IPS-18a (cell line): ENCODE measurements around the gene ABCC9.
"Not testable (repeated sequence)": the region's sequence is repeated elsewhere in the genome, so short reads cannot be mapped to it uniquely, and the experiment has no call there.

Source experiments
- H3K27ac ChIP-seq: one replicate; pipeline ENCODE4 v1.5.1; 2013; ENCODE audit warnings: low read length
- H3K27me3 ChIP-seq: one replicate; pipeline ENCODE4 v1.6.1; 2013; ENCODE audit warnings: mild to moderate bottlenecking, low read length; ENCODE audit not compliant: control insufficient read depth, insufficient read depth
- H3K36me3 ChIP-seq: one replicate; pipeline ENCODE4 v1.6.1; 2013; ENCODE audit warnings: low read depth, low read length; ENCODE audit not compliant: control insufficient read depth
- H3K4me1 ChIP-seq: one replicate; pipeline ENCODE4 v1.6.1; 2013; ENCODE audit warnings: low read depth, low read length; ENCODE audit not compliant: control insufficient read depth
- H3K4me3 ChIP-seq: one replicate; pipeline ENCODE4 v1.5.1; 2013; ENCODE audit warnings: low read length
- H3K9ac ChIP-seq: one replicate; pipeline ENCODE4 v1.6.1; 2013; ENCODE audit warnings: mild to moderate bottlenecking, low read length, moderate library complexity
- H3K9me3 ChIP-seq: one replicate; pipeline ENCODE4 v1.6.1; 2013; ENCODE audit warnings: low read depth, low read length; ENCODE audit not compliant: control insufficient read depth

ABCC9 gene

DNA sequence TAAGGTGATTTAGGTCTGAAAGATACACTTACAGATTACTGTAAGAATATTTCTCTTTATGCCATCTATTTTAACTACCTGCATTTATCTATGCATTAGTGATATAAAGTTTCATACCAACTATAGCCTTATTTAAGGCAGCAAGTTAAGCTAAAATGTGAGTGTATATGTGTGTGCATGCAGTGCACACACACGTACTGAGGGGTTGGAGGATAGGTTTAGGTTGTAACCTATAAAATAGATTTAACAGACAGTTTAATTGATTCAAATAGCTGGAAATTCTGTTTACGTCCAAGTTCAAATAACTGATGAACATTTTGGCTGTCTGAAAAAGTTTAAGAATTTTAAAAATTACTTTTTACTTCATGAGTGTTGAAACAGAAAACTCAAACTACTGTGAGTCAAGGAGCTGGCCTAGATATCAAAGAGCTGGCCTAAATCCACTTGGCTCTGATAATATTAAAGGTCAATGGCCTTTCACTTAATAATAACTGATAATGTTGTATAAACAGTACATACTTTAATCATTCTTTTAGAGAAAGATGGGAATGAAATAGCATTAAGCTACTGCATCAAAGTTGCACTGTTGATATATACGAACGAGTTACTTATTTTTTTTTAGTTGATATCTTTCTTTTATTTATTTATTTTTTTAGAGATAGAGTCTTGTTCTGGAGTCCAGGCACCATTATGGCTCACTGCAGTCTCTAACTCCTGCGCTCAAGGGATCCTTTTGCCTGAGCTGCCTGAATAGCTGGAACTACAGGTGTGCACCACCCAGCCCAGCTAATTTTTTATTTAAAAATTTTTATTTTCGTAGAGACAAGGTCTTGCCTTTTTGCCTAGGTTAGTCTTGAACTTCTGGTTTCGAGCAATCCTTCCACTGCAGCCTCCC, 152.9 kb downstream of the ABCC9 start:
- no peak overlapping the region for H3K4me3 ChIP-seq

GRCh38 chr12:21786041-21786531, 155.1 kb downstream of the ABCC9 start:
- H3K27ac ChIP-seq, result no peak overlapping the region
- no peaks in the 10 kb centered on the region for H3K27me3 ChIP-seq
- H3K4me3 ChIP-seq, result no peak overlapping the region

More for the DNA sequence above, 152.9 kb downstream of the ABCC9 start:
- Histone ChIP-seq H3K27ac (no peak overlapping the region), H3K4me1 (no peaks in the 10 kb centered on the region), H3K27me3 (no peaks in the 10 kb centered on the region), H3K36me3 (no peaks in the 10 kb centered on the region), H3K9me3 (no peaks in the 10 kb centered on the region), H3K9ac (no peak overlapping the region)

GRCh38 chr12:21782723-21783122, 158.5 kb downstream of the ABCC9 start:
- H3K27ac ChIP-seq, H3K36me3 ChIP-seq, H3K27me3 ChIP-seq, H3K4me3 ChIP-seq, H3K9me3 ChIP-seq, H3K9ac ChIP-seq, H3K4me1 ChIP-seq: not testable (repeated sequence)

More at GRCh38 chr12:21786041-21786531, 155.1 kb downstream of the ABCC9 start:
- Histone ChIP-seq H3K9me3 (no peaks in the 10 kb centered on the region), H3K36me3 (no peaks in the 10 kb centered on the region), H3K9ac (no peak overlapping the region), H3K4me1 (no peaks in the 10 kb centered on the region)

- H3K27ac ChIP-seq, result no peak overlapping the region
- peaks cover 8% of the 10 kb centered on the region for H3K27me3 ChIP-seq
- H3K4me3 ChIP-seq, result no peak overlapping the region
- H3K4me1 ChIP-seq, result no peaks in the 10 kb centered on the region
- H3K9ac ChIP-seq, result no peak overlapping the region
- no peaks in the 10 kb centered on the region for H3K36me3 ChIP-seq
- H3K9me3 ChIP-seq, result no peaks in the 10 kb centered on the region
Observed at GRCh38 chr12:21780786-21781185, 160.4 kb downstream of the ABCC9 start.

- Histone ChIP-seq H3K27me3 (peaks cover 39% of the 10 kb centered on the region), H3K27ac (no peak overlapping the region), H3K4me3 (no peak overlapping the region), H3K9ac (no peak overlapping the region), H3K36me3 (no peaks in the 10 kb centered on the region), H3K9me3 (no peaks in the 10 kb centered on the region), H3K4me1 (peaks cover 11% of the 10 kb centered on the region)
Observed at GRCh38 chr12:21776175-21776574, 165.1 kb downstream of the ABCC9 start.

DNA sequence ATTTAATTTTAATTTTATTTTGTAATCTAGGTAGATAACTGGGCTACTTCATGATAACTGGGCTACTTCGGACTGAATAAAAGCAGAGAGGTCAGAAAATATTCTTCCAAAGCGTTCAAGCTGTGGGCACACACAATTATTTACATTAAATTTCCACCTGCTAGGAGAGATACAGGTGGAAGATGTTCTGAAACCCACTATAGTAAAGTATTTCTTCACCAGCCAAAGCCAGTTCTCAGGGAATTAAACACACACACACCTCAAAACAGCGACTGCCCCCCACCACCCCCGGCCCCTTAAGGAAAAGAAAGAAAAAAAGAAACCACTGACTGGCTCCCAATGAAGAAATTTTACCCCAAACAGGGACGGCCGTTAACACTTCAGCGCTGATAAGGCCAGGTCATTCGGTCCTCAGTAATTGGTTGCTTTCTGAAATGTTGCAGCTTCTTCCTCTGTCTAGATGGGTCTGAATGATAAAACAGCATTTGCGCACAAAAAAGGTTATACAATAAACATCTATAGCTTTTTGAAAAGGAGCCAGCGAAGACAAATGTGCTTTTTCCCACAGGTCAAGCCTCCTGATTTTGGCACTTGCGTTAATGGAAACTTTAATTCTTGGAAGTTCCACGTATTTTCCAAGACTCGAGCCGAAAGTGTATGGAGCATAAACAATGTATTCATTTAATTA, 165.9 kb downstream of the ABCC9 start:
- Histone ChIP-seq H3K4me1 (peaks cover 11% of the 10 kb centered on the region), H3K36me3 (no peaks in the 10 kb centered on the region), H3K27ac (no peak overlapping the region), H3K9ac (no peak overlapping the region), H3K27me3 (peaks cover 39% of the 10 kb centered on the region), H3K9me3 (no peaks in the 10 kb centered on the region), H3K4me3 (peak overlapping the region; percentile 67)

DNA sequence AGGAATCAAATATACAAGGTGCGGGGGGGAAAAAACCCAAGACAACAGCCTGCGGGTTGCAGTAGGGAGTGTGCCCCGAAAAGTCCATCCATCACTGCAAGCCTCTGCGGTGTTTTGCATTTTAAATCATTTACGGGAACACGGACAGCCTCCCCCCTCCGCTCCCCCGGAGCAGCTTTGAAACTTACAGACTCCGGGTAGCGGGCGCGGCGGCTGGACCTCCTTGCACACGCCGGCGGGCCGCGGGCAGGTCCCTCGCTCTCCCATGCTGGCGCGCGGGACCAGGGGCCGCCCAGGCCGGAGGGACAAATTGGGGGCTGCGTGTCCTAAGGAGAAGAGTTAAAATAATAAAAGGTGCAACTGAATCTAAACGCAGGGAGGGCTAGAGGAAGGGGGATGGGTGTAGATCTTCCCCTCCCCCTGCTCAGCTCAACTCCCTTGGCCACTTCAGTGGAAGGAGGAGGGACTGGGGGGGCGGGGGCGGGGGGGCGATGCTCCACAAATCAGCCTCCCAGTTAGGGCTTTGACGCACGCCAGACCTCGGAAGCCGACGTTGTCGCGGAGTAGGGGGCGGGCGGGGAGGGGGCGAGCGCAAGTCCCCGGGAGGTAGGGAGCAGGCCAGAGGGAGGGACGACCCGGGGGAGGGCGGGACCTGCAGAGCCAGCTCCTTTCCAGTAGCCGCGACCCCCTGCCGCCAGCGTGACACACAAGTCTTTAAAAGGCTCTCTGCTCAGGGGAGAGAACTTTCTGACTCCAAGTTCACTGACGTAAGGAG, 166.7 kb downstream of the ABCC9 start, which contains the start of gene KCNJ8:
KCNJ8 (minus strand) TSS at position 349 of the 775 bp plus-strand sequence. CDS start 1,090 bp downstream, outside the sequence.
- peaks cover 39% of the 10 kb centered on the region for H3K27me3 ChIP-seq
- no peak within 1 kb of the TSS for H3K9ac ChIP-seq
- peaks cover 11% of the 10 kb centered on the region for H3K4me1 ChIP-seq
- no peaks in the 10 kb centered on the region for H3K9me3 ChIP-seq
- H3K27ac ChIP-seq, result no peak within 1 kb of the TSS
- H3K36me3 ChIP-seq, result no peaks in the 10 kb centered on the region
- H3K4me3 ChIP-seq, result peak within 1 kb of the TSS; percentile 67

DNA sequence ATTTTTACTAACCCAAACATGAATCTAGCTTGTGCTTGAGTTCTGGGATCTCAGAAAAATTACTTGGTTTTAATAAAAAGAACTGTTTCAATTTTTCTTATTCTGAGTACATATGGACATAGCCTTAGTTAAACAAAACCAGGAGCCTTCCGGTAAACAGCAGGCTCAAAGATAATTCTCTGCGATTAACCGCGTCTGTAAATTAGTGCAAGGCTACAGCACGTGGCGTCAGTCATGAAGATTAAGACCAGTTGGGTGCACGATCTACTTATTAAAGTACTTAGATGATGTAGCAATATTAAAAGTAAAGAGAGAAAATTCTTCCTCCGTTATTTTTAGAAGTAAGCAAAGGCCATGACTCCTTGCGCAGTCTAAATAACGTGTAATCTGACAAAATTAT, 167.4 kb downstream of the ABCC9 start:
- Histone ChIP-seq H3K9ac (no peak overlapping the region), H3K4me1 (peaks cover 11% of the 10 kb centered on the region), H3K36me3 (no peaks in the 10 kb centered on the region), H3K27ac (no peak overlapping the region), H3K4me3 (peak overlapping the region; percentile 67), H3K9me3 (no peaks in the 10 kb centered on the region), H3K27me3 (peaks cover 39% of the 10 kb centered on the region)

GRCh38 chr12:21773263-21773741, 167.9 kb downstream of the ABCC9 start:
- Histone ChIP-seq H3K4me3 (peak overlapping the region; percentile 67), H3K36me3 (no peaks in the 10 kb centered on the region), H3K9ac (no peak overlapping the region), H3K9me3 (no peaks in the 10 kb centered on the region), H3K4me1 (peaks cover 11% of the 10 kb centered on the region), H3K27me3 (peaks cover 39% of the 10 kb centered on the region), H3K27ac (no peak overlapping the region)

- Histone ChIP-seq H3K9ac (no peak overlapping the region), H3K4me1 (peaks cover 11% of the 10 kb centered on the region), H3K27ac (no peak overlapping the region), H3K36me3 (no peaks in the 10 kb centered on the region), H3K9me3 (no peaks in the 10 kb centered on the region), H3K4me3 (no peak overlapping the region), H3K27me3 (peaks cover 36% of the 10 kb centered on the region)
Observed at GRCh38 chr12:21771311-21771710, 169.9 kb downstream of the ABCC9 start.

- Histone ChIP-seq H3K27me3 (peaks cover 19% of the 10 kb centered on the region), H3K9me3 (no peaks in the 10 kb centered on the region), H3K27ac (no peak overlapping the region), H3K9ac (no peak overlapping the region), H3K4me3 (no peak overlapping the region), H3K4me1 (peaks cover 6% of the 10 kb centered on the region), H3K36me3 (no peaks in the 10 kb centered on the region)
Observed at GRCh38 chr12:21769307-21769706, 171.9 kb downstream of the ABCC9 start.
